HG02623 (cell line): ENCODE data around the gene CACNA1G.

Experiments used
- ATAC-seq: cut with Tn5 transposase; IDR thresholded peaks from one replicate; pipeline ENCODE4 v1.9.1; 2021; ENCODE audit warnings: moderate library complexity; ENCODE audit not compliant: unreplicated experiment

CACNA1G gene

GRCh38 chr17:50533185-50533584 lies 27.3 kb upstream of the CACNA1G start:
- ATAC-seq = no peak

DNA sequence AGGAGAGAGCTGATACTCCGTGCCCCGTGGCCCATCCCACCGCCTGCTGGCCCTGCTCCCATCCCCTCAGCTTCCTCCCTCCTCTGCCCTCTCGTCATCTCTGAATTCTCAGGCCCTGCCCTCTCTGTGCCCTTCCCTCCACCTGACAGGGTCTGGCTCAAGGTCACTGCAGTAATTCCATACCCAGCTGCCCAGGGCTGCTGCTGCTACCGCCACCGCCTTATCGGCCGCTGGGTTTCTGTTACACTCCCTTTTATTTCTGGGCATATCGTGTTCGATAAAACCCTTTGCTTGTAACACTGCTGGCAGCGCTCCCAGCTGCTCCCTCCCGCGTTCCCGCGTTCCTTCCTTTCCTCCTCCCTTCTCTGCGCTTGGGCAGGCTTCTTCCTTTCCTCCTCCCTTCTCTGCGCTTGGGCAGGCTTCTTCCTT lies 26.8 kb upstream of the CACNA1G start:
- no peak for ATAC-seq

DNA sequence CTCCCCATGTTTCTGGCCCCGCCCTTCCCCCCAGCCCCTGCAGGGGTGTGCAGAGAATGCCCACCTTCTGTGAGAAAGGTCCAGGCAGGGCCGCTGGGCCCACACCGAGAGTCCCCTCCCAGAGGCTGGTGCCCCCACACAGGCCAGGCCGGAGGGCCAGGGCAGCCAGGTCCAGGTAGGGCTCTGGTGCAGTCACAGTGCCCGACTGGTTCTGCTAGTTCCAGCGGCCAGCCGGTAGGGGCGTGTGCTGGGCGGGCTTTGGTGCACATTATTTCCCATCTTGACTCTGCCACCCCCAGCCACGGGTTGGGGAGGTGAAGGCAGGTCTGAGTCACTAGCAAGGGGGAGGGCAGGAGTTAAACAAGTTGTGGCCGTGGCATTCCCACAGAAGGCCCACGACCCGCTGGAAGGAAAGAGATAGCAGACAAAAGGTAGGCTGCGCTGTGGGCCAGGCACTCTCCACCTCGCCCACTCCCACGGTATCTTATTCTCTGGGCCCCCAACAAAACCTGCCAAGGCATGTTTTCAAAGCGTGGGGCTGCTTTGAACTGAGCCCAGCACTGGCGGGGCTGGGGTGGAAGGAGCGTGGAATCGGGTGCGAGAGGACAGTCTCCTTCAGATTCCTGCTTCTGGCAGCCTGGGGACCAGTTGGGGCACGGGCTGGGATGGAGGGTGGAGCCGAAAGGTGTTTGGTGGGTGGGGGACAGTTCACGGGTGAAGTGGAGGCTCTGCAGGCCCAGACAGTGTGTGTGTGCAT lies 26.1 kb upstream of the CACNA1G start:
- no peak for ATAC-seq

GRCh38 chr17:50534979-50535326 lies 25.6 kb upstream of the CACNA1G start:
- ATAC-seq = no peak

DNA sequence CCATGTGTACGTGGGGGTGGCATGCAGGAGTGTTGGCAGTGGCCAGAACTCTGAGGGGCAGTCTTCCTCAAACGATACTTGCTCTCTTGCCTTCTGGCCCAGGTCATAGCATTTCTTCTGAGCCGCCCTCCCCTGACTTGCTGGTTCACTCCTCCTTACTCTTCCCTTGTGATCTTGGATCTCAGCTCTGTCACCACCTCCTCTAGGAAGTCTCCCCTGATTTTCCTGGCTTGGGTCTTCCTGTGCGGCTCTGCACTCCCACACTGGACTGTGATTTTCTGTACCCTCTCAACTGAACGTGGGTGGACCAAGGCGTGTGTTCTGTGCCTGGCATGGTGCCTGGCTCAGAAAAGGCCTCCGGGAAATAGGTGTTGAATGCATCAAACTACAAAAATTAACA lies 25.1 kb upstream of the CACNA1G start:
- no peak for ATAC-seq

DNA sequence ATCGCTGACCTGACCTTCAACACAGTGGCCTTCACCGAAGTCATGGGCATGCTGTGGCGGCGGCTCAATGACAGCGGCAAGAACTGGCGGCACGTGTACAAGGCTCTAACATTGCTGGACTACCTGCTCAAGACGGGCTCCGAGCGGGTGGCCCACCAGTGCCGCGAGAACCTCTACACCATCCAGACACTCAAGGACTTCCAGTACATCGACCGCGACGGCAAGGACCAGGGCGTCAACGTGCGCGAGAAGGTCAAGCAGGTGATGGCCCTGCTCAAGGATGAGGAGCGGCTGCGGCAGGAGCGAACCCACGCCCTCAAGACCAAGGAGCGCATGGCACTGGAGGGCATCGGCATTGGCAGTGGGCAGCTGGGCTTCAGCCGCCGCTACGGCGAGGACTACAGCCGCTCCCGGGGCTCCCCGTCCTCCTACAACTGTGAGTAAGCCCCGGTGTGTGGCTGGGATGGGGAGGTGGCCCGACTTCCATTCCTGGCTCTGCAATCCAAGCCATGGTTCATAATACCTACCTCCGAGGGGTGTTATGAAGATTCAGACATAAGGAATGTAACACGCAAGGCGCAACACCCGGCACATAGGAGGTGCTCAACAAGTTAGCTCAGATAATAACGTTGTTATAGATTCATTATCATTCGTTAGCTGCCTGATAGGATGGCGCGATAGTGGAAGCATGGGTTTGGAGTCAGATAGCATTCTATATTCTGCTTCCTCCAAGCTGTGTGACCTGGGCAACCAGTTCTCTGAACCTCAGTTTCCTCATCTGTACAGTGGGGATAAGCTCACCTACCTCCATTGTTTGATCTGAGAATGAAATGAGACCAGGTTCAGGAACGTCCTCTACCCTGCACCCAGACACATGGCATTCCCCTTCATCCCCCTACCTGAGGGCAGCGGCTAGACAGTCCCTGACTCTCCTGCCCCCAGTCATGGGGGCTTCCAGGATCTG lies 23.6 kb upstream of the CACNA1G start:
- ATAC-seq = no peak

DNA sequence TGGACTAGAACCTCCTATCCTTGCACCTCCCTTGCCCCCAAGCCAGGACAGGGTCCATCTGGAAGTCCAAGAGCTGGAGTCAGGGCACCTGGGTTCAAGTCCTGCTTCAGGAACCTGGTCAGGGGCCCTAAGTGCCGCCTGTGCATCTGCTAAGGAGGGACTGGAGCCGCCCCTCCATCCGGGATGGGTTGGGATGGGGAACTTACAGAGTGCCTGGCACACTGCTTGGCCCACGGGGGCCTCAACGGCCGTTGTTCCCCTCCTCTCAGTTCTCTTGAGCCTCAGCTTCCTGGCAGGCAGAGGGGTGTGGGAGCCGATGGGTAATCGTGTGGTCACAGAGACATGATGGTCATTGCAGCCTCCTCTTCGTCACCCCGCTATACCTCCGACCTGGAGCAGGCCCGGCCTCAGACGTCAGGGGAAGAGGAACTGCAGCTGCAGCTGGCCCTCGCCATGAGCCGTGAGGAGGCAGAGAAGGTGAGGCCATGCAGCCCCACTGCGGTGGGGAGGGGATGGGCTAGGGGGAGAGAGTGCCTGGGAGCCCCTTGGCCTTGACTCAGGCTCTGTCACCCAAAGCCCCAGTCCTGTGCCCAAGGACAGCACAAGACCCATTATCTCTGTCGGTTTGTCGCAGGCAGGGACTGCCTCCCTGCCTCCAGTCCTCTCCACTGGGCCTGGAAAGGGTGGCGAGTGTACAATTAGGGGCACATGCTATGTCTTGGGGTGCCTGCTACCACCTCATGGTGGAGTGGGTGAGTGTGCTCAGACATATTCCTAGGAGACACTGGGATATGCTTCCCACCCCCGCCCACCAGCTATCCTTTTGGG lies 22.6 kb upstream of the CACNA1G start:
- ATAC-seq = no peak

GRCh38 chr17:50538549-50539410 lies 21.7 kb upstream of the CACNA1G start:
- ATAC-seq = no peak

DNA sequence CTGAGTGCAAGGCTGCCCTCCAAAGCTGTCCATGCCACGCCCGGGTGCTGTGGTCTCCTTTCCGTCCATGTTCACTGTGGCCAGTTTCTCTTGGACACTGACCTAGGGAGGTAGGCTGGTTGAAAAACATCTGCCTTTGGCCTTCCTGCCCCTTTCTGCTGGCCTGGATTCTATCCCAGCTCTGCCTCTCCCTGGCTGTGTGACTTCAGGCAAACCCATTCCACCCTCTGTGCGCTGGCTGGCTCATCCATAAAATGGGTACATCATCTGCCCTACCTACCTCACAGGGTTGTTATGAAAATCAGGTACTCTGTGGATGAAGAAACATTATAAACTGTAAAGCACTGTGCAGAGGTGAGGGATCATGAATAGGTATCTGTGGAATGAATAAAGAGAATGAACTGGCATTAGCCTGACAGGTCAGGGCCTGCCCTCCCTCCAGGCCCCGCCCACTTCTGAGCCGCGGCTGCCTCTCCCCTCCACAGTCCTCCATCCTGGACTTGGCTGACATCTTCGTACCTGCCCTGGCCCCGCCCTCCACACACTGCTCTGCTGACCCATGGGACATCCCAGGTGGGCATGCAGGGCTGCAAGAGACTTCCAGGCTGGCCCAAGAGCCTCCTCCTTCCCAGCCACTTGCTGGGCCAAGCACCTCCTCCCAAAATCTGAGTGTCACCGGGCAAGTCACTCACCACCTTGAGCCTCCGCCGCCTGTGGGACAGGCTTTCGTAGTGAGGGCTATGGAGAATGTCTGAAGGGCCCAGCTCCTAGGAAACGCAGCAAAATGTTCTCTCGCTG lies 20.6 kb upstream of the CACNA1G start:
- no peak for ATAC-seq

DNA sequence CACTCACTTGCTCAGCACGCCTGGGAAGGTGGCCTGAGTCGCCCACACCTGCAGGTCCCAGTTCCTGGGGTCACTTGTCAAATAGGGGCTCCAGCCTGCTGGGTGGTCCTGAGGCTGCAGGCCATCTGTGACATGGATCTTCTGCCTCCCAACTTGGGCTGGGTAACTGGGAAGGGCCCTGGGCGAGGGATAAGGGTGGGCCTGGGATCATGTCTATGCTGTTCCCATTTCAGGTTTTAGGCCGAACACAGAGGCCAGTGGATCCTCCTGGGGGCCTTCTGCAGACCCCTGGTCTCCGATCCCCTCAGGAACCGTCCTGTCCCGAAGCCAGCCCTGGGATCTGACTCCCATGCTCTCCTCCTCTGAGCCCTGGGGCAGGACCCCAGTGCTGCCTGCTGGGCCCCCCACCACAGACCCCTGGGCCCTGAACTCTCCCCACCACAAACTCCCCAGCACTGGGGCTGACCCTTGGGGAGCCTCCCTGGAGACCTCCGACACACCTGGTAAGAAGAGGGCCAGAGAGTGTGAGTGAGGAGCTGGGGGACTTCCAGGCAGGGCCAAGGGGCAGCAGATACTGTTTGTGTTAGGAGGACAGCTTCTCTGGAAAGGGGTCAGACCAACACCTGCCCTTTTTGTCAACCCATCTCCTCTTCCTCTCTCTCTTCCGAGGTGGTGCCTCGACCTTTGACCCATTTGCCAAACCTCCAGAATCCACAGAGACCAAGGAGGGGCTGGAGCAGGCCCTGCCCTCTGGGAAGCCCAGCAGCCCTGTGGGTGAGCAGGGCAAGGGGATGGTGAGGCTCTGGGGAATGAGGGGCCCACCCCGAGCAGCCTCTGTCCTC lies 19.7 kb upstream of the CACNA1G start:
- ATAC-seq = no peak

- ATAC-seq = no peak
Observed at GRCh38 chr17:50541402-50541715, 19.2 kb upstream of the CACNA1G start.

GRCh38 chr17:50541716-50542688 lies 18.5 kb upstream of the CACNA1G start:
- peak; percentile 73 for ATAC-seq

GRCh38 chr17:50542795-50543774 lies 17.4 kb upstream of the CACNA1G start:
- no peak for ATAC-seq

DNA sequence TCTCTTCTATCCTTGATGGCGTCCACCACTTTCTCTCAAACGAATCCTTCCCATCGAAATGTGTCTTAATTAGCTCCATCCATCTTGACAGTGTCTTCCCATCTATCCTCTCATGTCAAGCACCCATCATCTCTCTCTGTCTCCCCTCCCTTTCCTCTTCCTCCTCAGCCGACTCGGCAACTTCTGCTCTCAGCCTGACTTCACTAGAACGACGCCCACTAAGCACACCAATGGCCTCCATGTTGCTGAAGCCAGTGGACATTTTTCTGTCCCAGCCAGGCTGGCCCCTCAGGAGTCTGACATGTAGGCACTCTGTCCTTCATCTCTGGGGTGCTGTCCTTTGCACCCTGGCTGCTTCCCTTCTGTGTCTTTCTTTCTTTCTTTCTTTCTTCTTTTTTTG lies 16.0 kb upstream of the CACNA1G start:
- no peak for ATAC-seq

- no peak for ATAC-seq
Observed at GRCh38 chr17:50545311-50545710, 15.2 kb upstream of the CACNA1G start.

DNA sequence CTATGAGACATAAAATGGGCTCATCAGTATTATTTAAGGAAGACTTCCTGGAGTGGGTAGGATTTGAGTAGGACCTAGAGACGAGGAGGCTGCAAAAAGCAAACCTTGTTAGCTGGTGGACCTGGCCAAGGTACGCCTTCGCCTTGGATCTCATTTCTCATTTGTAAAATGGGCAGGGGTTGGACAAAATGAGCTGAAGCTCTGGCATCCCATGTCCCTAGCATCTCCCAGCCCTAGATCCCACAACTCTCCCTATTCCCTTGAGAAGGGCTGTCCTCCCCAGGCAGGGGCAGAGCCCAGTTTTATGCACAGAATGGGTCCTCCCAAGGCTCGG lies 13.8 kb upstream of the CACNA1G start:
- ATAC-seq = no peak
